ENCODE data around the gene ZSCAN12.

- TF ChIP-seq GLI4 (CRISPR knock-in tag; IDR thresholded peaks at IDR 0.05; ENCODE audit: borderline replicate concordance) (no peak), PRMT3 (CRISPR knock-in tag; IDR thresholded peaks at IDR 0.05; ENCODE audit: borderline replicate concordance, low read depth) (no peak), ZBTB38 (CRISPR knock-in tag; IDR thresholded peaks at IDR 0.05) (no peak), E2F5 (CRISPR knock-in tag; conservative IDR thresholded peaks at IDR 0.05) (no peak), ZNF468 (CRISPR knock-in tag; IDR thresholded peaks at IDR 0.05) (no peak)
Observed at GRCh38 chr6:28443112-28443773, 43.7 kb upstream of the ZSCAN12 start, which contains the start of gene ZSCAN23.

Data from HepG2 (cell line).